HepG2 (cell line): ENCODE measurements around the gene LMAN1L. TPM values are rescaled to one million over a fixed set of nuclear protein-coding genes. Genes with fewer than 3 reads are reported as not detected.

ENCODE experiments used
- GATA4 ChIP-seq: sonication (generic); IDR thresholded peaks from 2 replicates; pipeline ENCODE4 v1.6.1; 2016; ENCODE audit warnings: antibody characterized with exemption, low read depth, borderline replicate concordance
- HDAC6 ChIP-seq: fragments of 200-600 bp; sonication (generic); IDR thresholded peaks from 2 replicates; pipeline ENCODE4 v1.7.0; 2017; ENCODE audit warnings: mild to moderate bottlenecking, antibody characterized with exemption, low read length, low read depth
- HHEX ChIP-seq: IDR thresholded peaks from 2 replicates; pipeline ENCODE4 v1.6.1; 2016; ENCODE audit warnings: control low read depth
- SP1 ChIP-seq, 2 experiments: fragments of 450-650 bp in 1 of 2; sonication (generic) in 1 of 2; formaldehyde crosslinking in 1 of 2; IDR thresholded peaks; 2 replicates each; pipeline versions ENCODE4 v1.4.0 to v1.6.1; 2016 to 2020; ENCODE audit warnings: missing genetic modification reagents in 1 of 2
- SRF ChIP-seq: IDR thresholded peaks from 2 replicates; pipeline ENCODE4 v1.6.1; 2011; ENCODE audit warnings: mild to moderate bottlenecking, low read depth, low read length, moderate library complexity
- ZBTB38 ChIP-seq: sonication (generic); formaldehyde crosslinking; IDR thresholded peaks from 2 replicates; pipeline ENCODE4 v1.5.1; 2020; ENCODE audit warnings: mild to moderate bottlenecking, missing genetic modification reagents
- ZNF256 ChIP-seq: sonication (generic); formaldehyde crosslinking; conservative IDR thresholded peaks from 2 replicates; pipeline ENCODE4 v1.4.0; 2020; ENCODE audit warnings: missing genetic modification reagents
- ZNF431 ChIP-seq: sonication (generic); formaldehyde crosslinking; IDR thresholded peaks from 2 replicates; pipeline ENCODE4 v1.9.0; 2022; ENCODE audit warnings: missing genetic modification reagents, low read depth, mild to moderate bottlenecking, borderline replicate concordance
- polyA plus RNA-seq, 8 experiments: library from polyadenylated mRNA; depleted of rRNA in 3 of 8; stranded (reverse) in 7 of 8; unstranded in 1 of 8; fragments of >200 nt; fragmentation: Illumina TruSeq in 4 of 8; extraction: Trizol in 4 of 8; gene quantifications; 2 replicates each; pipeline versions ENCODE4 v1.2.1 to v1.2.3, GENCODE V29; 2011 to 2016; ENCODE audit warnings: low read depth in 4 of 8, missing spikeins in 1 of 8, mixed read lengths in 1 of 8; ENCODE audit not compliant: insufficient read depth in 1 of 8
- total RNA-seq, 5 experiments: library from RNA; depleted of rRNA; stranded (reverse); fragments of >200 nt; fragmentation: Illumina TruSeq; extraction: Trizol; gene quantifications; 2 replicates each; pipeline ENCODE4 v1.2.3, GENCODE V29; 2016; ENCODE audit warnings: low read depth in 1 of 5
- TF ChIP-seq, protein P1 (sequence below): sonication (generic); formaldehyde crosslinking; IDR thresholded peaks from 2 replicates; pipeline ENCODE4 v1.4.0; 2020; ENCODE audit warnings: mild to moderate bottlenecking, missing genetic modification reagents
- TF ChIP-seq, protein P2 (sequence below): sonication (generic); formaldehyde crosslinking; conservative IDR thresholded peaks from 2 replicates; pipeline ENCODE4 v1.4.0; 2020; ENCODE audit warnings: missing genetic modification reagents
- TF ChIP-seq, protein P3 (sequence below): sonication (generic); formaldehyde crosslinking; IDR thresholded peaks from 2 replicates; pipeline ENCODE4 v1.5.1; 2020; ENCODE audit warnings: missing genetic modification reagents, mild to moderate bottlenecking, borderline replicate concordance
- TF ChIP-seq, protein P4 (sequence below): sonication (generic); formaldehyde crosslinking; IDR thresholded peaks from 2 replicates; pipeline ENCODE4 v1.9.0; 2021; ENCODE audit warnings: missing genetic modification reagents, borderline replicate concordance
- TF ChIP-seq, protein P5 (sequence below): sonication (generic); formaldehyde crosslinking; IDR thresholded peaks from 2 replicates; pipeline ENCODE4 v1.9.0; 2021; ENCODE audit warnings: missing genetic modification reagents, mild to moderate bottlenecking, borderline replicate concordance
- TF ChIP-seq, protein P6 (sequence below): sonication (generic); formaldehyde crosslinking; IDR thresholded peaks from 2 replicates; pipeline ENCODE4 v1.9.0; 2021; ENCODE audit warnings: missing genetic modification reagents, mild to moderate bottlenecking, borderline replicate concordance
- TF ChIP-seq, protein P7 (sequence below): sonication (generic); formaldehyde crosslinking; IDR thresholded peaks from 2 replicates; pipeline ENCODE4 v1.4.0; 2020; ENCODE audit warnings: missing genetic modification reagents
- TF ChIP-seq, protein P8 (sequence below): sonication (generic); formaldehyde crosslinking; IDR thresholded peaks from 2 replicates; pipeline ENCODE4 v1.4.0; 2020; ENCODE audit warnings: mild to moderate bottlenecking, low read depth, missing genetic modification reagents

The LMAN1L gene
- total and polyA plus RNA-seq, 2 of the 13 experiments (the other 11 are each of a cell fraction or from before 2014, with no cell fraction given), result not detected

DNA sequence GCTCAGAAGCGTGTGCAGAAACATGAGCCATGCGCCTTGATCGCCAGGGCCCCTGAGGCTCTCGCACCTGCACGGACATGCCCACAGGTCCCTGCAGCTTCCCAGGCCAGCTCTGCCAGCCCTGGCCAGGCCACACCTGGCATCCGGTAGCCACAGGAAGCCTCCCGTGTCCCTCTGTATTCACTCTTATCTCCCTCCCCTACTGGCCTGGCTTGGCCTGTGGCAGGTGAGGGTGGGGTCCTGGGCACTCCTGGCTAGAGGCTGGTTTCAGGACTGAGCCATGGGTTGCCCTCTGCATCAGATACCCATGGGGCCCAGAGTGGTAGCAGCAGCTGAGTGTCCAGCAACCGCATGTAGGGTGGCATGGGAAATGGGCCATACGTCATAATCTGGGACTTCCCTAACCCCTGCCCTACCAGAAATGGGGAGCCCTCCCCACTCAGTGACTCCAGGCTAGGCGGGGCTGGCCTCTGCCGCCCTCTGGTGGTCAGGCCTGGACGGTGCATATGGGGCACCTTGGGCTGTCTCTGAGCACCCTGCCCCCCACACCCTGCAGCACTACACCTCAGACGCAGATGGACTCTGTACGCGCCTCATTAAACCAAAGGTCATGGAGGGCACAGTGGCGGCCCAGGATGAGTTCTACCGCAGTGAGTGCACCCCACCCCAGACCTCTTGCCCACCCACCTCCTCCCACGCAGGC lies 12.6 kb upstream of the LMAN1L start (continued):
- TF ChIP-seq, protein P1, sequence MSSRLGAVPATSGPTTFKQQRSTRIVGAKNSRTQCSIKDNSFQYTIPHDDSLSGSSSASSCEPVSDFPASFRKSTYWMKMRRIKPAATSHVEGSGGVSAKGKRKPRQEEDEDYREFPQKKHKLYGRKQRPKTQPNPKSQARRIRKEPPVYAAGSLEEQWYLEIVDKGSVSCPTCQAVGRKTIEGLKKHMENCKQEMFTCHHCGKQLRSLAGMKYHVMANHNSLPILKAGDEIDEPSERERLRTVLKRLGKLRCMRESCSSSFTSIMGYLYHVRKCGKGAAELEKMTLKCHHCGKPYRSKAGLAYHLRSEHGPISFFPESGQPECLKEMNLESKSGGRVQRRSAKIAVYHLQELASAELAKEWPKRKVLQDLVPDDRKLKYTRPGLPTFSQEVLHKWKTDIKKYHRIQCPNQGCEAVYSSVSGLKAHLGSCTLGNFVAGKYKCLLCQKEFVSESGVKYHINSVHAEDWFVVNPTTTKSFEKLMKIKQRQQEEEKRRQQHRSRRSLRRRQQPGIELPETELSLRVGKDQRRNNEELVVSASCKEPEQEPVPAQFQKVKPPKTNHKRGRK (CRISPR knock-in tag), result no peak
- TF ChIP-seq ZNF431 (CRISPR knock-in tag), result no peak
- TF ChIP-seq HHEX (CRISPR knock-in tag), result no peak
- TF ChIP-seq, protein P2, sequence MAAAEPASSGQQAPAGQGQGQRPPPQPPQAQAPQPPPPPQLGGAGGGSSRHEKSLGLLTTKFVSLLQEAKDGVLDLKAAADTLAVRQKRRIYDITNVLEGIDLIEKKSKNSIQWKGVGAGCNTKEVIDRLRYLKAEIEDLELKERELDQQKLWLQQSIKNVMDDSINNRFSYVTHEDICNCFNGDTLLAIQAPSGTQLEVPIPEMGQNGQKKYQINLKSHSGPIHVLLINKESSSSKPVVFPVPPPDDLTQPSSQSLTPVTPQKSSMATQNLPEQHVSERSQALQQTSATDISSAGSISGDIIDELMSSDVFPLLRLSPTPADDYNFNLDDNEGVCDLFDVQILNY (CRISPR knock-in tag), result no peak
- no peak for TF ChIP-seq ZNF256 (CRISPR knock-in tag)
- TF ChIP-seq, protein P3, sequence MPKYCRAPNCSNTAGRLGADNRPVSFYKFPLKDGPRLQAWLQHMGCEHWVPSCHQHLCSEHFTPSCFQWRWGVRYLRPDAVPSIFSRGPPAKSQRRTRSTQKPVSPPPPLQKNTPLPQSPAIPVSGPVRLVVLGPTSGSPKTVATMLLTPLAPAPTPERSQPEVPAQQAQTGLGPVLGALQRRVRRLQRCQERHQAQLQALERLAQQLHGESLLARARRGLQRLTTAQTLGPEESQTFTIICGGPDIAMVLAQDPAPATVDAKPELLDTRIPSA, result no peak
- TF ChIP-seq, protein P4, sequence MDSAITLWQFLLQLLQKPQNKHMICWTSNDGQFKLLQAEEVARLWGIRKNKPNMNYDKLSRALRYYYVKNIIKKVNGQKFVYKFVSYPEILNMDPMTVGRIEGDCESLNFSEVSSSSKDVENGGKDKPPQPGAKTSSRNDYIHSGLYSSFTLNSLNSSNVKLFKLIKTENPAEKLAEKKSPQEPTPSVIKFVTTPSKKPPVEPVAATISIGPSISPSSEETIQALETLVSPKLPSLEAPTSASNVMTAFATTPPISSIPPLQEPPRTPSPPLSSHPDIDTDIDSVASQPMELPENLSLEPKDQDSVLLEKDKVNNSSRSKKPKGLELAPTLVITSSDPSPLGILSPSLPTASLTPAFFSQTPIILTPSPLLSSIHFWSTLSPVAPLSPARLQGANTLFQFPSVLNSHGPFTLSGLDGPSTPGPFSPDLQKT (CRISPR knock-in tag), result no peak
- TF ChIP-seq, protein P5, sequence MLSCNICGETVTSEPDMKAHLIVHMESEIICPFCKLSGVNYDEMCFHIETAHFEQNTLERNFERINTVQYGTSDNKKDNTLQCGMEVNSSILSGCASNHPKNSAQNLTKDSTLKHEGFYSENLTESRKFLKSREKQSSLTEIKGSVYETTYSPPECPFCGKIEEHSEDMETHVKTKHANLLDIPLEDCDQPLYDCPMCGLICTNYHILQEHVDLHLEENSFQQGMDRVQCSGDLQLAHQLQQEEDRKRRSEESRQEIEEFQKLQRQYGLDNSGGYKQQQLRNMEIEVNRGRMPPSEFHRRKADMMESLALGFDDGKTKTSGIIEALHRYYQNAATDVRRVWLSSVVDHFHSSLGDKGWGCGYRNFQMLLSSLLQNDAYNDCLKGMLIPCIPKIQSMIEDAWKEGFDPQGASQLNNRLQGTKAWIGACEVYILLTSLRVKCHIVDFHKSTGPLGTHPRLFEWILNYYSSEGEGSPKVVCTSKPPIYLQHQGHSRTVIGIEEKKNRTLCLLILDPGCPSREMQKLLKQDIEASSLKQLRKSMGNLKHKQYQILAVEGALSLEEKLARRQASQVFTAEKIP (CRISPR knock-in tag), result no peak
- no peak for TF ChIP-seq SRF
- TF ChIP-seq, protein P6, sequence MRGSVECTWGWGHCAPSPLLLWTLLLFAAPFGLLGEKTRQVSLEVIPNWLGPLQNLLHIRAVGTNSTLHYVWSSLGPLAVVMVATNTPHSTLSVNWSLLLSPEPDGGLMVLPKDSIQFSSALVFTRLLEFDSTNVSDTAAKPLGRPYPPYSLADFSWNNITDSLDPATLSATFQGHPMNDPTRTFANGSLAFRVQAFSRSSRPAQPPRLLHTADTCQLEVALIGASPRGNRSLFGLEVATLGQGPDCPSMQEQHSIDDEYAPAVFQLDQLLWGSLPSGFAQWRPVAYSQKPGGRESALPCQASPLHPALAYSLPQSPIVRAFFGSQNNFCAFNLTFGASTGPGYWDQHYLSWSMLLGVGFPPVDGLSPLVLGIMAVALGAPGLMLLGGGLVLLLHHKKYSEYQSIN (CRISPR knock-in tag), result no peak
- TF ChIP-seq SP1 (IDR thresholded peaks at IDR 0.05), result no peak
- no peak for TF ChIP-seq SP1 (CRISPR knock-in tag; IDR thresholded peaks at IDR 0.05)
- TF ChIP-seq HDAC6, result no peak
- TF ChIP-seq, protein P7, sequence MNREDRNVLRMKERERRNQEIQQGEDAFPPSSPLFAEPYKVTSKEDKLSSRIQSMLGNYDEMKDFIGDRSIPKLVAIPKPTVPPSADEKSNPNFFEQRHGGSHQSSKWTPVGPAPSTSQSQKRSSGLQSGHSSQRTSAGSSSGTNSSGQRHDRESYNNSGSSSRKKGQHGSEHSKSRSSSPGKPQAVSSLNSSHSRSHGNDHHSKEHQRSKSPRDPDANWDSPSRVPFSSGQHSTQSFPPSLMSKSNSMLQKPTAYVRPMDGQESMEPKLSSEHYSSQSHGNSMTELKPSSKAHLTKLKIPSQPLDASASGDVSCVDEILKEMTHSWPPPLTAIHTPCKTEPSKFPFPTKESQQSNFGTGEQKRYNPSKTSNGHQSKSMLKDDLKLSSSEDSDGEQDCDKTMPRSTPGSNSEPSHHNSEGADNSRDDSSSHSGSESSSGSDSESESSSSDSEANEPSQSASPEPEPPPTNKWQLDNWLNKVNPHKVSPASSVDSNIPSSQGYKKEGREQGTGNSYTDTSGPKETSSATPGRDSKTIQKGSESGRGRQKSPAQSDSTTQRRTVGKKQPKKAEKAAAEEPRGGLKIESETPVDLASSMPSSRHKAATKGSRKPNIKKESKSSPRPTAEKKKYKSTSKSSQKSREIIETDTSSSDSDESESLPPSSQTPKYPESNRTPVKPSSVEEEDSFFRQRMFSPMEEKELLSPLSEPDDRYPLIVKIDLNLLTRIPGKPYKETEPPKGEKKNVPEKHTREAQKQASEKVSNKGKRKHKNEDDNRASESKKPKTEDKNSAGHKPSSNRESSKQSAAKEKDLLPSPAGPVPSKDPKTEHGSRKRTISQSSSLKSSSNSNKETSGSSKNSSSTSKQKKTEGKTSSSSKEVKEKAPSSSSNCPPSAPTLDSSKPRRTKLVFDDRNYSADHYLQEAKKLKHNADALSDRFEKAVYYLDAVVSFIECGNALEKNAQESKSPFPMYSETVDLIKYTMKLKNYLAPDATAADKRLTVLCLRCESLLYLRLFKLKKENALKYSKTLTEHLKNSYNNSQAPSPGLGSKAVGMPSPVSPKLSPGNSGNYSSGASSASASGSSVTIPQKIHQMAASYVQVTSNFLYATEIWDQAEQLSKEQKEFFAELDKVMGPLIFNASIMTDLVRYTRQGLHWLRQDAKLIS (CRISPR knock-in tag), result no peak
- TF ChIP-seq, protein P8, sequence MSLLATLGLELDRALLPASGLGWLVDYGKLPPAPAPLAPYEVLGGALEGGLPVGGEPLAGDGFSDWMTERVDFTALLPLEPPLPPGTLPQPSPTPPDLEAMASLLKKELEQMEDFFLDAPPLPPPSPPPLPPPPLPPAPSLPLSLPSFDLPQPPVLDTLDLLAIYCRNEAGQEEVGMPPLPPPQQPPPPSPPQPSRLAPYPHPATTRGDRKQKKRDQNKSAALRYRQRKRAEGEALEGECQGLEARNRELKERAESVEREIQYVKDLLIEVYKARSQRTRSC, result no peak
- TF ChIP-seq GATA4, result no peak
- TF ChIP-seq ZBTB38 (CRISPR knock-in tag), result no peak
